IPS-11a (cell line): Measurements from ENCODE around the gene DCT.
"Not testable (repeated sequence)": the region's sequence is repeated elsewhere in the genome, so short reads cannot be mapped to it uniquely, and the experiment has no call there.

Source experiments
- H3K4me3 ChIP-seq: one replicate; pipeline ENCODE4 v1.5.1; 2013; ENCODE audit warnings: low read depth, low read length, control low read depth

Gene DCT

GRCh38 chr13:94479616-94480015 lies at the start of gene DCT:
Gene DCT, minus strand, starts transcription at chr13:94479682. Its CDS starts 427 bp downstream, at chr13:94479255.
- H3K4me3 ChIP-seq: no peak within 1 kb of the TSS

GRCh38 chr13:94526956-94527355 lies 47.5 kb upstream of the DCT start:
- not testable (repeated sequence) for H3K4me3 ChIP-seq

- no peak overlapping the region for H3K4me3 ChIP-seq
Measured at GRCh38 chr13:94525781-94526180, 46.3 kb upstream of the DCT start.

- no peak overlapping the region for H3K4me3 ChIP-seq
Measured at GRCh38 chr13:94524407-94524806, 44.9 kb upstream of the DCT start.

GRCh38 chr13:94520001-94520400 lies 40.5 kb upstream of the DCT start:
- H3K4me3 ChIP-seq: no peak overlapping the region

- H3K4me3 ChIP-seq: no peak overlapping the region
Measured at GRCh38 chr13:94516456-94516855, 37.0 kb upstream of the DCT start.

- H3K4me3 ChIP-seq: no peak overlapping the region
Measured at GRCh38 chr13:94515911-94516310, 36.4 kb upstream of the DCT start.

- no peak overlapping the region for H3K4me3 ChIP-seq
Measured at GRCh38 chr13:94515374-94515773, 35.9 kb upstream of the DCT start.

GRCh38 chr13:94513026-94513425 lies 33.5 kb upstream of the DCT start:
- H3K4me3 ChIP-seq: no peak overlapping the region

- no peak overlapping the region for H3K4me3 ChIP-seq
Measured at GRCh38 chr13:94505730-94506129, 26.2 kb upstream of the DCT start.

- H3K4me3 ChIP-seq: no peak overlapping the region
Measured at GRCh38 chr13:94503851-94504250, 24.4 kb upstream of the DCT start.

- not testable (repeated sequence) for H3K4me3 ChIP-seq
Measured at GRCh38 chr13:94498831-94499230, 19.3 kb upstream of the DCT start.

GRCh38 chr13:94495806-94496205 lies 16.3 kb upstream of the DCT start:
- no peak overlapping the region for H3K4me3 ChIP-seq

GRCh38 chr13:94494026-94494425 lies 14.5 kb upstream of the DCT start:
- no peak overlapping the region for H3K4me3 ChIP-seq

- H3K4me3 ChIP-seq: no peak overlapping the region
Measured at GRCh38 chr13:94487043-94487442, 7.6 kb upstream of the DCT start.

GRCh38 chr13:94483970-94484369 lies 4.5 kb upstream of the DCT start:
- H3K4me3 ChIP-seq: no peak overlapping the region

GRCh38 chr13:94481941-94482340 lies 2.5 kb upstream of the DCT start:
- no peak overlapping the region for H3K4me3 ChIP-seq

GRCh38 chr13:94480672-94481145 lies 1.2 kb upstream of the DCT start:
- no peak overlapping the region for H3K4me3 ChIP-seq

GRCh38 chr13:94478913-94479312 lies 569 bp downstream of the DCT start:
- no peak overlapping the region for H3K4me3 ChIP-seq

GRCh38 chr13:94470126-94470525 lies 9.4 kb downstream of the DCT start:
- H3K4me3 ChIP-seq: no peak overlapping the region

GRCh38 chr13:94464771-94465170 lies 14.7 kb downstream of the DCT start:
- H3K4me3 ChIP-seq: no peak overlapping the region

GRCh38 chr13:94462670-94463069 lies 16.8 kb downstream of the DCT start:
- H3K4me3 ChIP-seq: no peak overlapping the region

- no peak overlapping the region for H3K4me3 ChIP-seq
Measured at GRCh38 chr13:94459116-94459515, 20.4 kb downstream of the DCT start.

- no peak overlapping the region for H3K4me3 ChIP-seq
Measured at GRCh38 chr13:94455414-94455813, 24.1 kb downstream of the DCT start.
